BE2C (cell line): ENCODE data around the gene GRIK1.

Experiments
- DNase-seq: peaks from one replicate; pipeline ENCODE4 v3.0.0-alpha.2; 2020
- H3K27me3 ChIP-seq: fragments of 250-450 bp; sonication (Bioruptor Pico); 2 replicates; pipeline ENCODE4 v1.5.1; 2020; ENCODE audit warnings: mild to moderate bottlenecking
- H3K36me3 ChIP-seq: fragments of 250-450 bp; sonication (Bioruptor Pico); 2 replicates; pipeline ENCODE4 v1.5.1; 2020; ENCODE audit warnings: mild to moderate bottlenecking
- H3K4me1 ChIP-seq: fragments of 250-450 bp; sonication (Bioruptor Pico); 2 replicates; pipeline ENCODE4 v1.5.1; 2020
- H3K4me3 ChIP-seq: 2 replicates; pipeline ENCODE4 v1.5.1; 2011; ENCODE audit warnings: low read depth, low read length
- H3K9me3 ChIP-seq: fragments of 250-450 bp; sonication (Bioruptor Pico); 2 replicates; pipeline ENCODE4 v1.5.1; 2020
- TF ChIP-seq, protein P1 (sequence below): IDR thresholded peaks from 2 replicates; pipeline ENCODE4 v1.5.1; 2012; ENCODE audit warnings: mild to moderate bottlenecking, low read depth, low read length

The GRIK1 gene

DNA sequence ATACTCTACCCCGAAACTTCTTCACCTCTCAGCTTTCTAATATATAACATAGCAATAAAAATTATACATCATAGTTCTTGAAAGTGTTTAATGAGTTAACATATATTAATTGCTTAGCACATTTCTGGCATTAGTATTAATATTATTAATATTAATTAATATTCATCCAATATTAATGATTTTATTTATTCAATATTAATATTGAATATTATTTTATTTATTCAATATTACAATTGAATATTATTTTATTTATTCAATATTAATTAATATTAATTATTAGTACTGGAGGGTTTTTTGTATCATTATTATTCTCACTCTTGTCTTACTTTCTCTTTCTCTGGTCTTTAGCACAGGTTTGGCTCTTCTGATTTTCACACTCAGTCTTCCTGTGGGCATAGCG lies 105.2 kb downstream of the GRIK1 start:
- Histone ChIP-seq H3K27me3 (no peaks in the 10 kb centered on the region), H3K9me3 (no peaks in the 10 kb centered on the region), H3K36me3 (no peaks in the 10 kb centered on the region), H3K4me1 (no peaks in the 10 kb centered on the region), H3K4me3 (no peak overlapping the region)
- no peak for DNase-seq
- TF ChIP-seq, protein P1, sequence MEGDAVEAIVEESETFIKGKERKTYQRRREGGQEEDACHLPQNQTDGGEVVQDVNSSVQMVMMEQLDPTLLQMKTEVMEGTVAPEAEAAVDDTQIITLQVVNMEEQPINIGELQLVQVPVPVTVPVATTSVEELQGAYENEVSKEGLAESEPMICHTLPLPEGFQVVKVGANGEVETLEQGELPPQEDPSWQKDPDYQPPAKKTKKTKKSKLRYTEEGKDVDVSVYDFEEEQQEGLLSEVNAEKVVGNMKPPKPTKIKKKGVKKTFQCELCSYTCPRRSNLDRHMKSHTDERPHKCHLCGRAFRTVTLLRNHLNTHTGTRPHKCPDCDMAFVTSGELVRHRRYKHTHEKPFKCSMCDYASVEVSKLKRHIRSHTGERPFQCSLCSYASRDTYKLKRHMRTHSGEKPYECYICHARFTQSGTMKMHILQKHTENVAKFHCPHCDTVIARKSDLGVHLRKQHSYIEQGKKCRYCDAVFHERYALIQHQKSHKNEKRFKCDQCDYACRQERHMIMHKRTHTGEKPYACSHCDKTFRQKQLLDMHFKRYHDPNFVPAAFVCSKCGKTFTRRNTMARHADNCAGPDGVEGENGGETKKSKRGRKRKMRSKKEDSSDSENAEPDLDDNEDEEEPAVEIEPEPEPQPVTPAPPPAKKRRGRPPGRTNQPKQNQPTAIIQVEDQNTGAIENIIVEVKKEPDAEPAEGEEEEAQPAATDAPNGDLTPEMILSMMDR = no peak

DNA sequence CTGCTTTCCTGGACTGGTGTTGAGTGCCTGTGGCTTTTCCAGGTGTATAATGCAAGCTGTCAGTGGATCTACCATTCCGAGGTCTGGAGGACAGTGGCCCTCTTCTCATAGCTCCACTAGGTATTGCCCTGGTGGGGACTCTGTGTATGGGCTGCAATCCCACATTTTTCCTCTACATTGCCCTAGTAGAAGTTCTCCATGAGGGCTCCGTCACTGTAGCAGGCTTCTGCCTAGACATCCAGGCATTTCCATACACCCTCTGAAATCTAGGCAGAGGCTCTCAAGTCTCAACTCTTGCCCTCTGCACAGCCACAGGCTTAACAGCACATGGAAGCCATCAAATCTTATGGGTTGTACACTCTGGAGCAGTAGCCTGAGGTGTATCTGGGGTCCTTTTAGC lies 107.6 kb downstream of the GRIK1 start:
- DNase-seq = no peak
- H3K4me1 ChIP-seq = no peaks in the 10 kb centered on the region
- H3K36me3 ChIP-seq = no peaks in the 10 kb centered on the region
- H3K27me3 ChIP-seq = no peaks in the 10 kb centered on the region
- H3K4me3 ChIP-seq = no peak overlapping the region
- no peaks in the 10 kb centered on the region for H3K9me3 ChIP-seq
- TF ChIP-seq, protein P1 = no peak

DNA sequence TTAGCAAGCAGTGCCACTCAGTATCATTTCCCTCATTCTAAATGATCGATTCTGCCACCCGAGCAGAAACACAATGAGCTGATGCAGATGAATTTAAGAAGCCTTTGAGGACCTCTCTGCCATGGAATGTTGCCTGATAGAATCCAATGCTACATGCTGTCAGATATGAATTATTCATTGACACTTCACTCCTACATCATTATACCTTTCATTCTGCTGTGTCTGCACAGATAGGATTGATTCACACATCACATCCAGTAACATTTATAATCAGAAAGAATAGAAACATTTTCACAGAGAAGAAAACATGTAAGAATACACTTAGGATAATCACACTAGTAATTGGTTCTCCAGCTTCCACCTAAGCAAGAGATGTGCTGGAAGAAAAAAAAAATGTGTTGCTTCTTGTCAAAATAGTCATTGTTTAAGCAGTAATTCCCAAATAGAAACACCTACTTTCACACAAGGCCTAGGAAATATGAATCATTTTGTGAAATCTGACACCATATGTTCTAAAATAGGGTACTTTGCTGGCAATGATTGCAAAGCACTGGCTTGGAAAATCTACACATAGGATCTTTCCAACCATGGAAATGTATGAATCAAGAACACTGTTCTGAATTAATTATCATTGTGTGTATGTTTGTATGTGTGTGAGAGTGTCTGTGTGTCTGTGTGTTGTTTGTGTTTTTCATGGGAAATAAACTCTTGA lies 110.1 kb downstream of the GRIK1 start:
- DNase-seq = no peak
- no peaks in the 10 kb centered on the region for H3K9me3 ChIP-seq
- H3K4me3 ChIP-seq = no peak overlapping the region
- H3K27me3 ChIP-seq = no peaks in the 10 kb centered on the region
- H3K4me1 ChIP-seq = no peaks in the 10 kb centered on the region
- no peaks in the 10 kb centered on the region for H3K36me3 ChIP-seq
- TF ChIP-seq, protein P1 = no peak

DNA sequence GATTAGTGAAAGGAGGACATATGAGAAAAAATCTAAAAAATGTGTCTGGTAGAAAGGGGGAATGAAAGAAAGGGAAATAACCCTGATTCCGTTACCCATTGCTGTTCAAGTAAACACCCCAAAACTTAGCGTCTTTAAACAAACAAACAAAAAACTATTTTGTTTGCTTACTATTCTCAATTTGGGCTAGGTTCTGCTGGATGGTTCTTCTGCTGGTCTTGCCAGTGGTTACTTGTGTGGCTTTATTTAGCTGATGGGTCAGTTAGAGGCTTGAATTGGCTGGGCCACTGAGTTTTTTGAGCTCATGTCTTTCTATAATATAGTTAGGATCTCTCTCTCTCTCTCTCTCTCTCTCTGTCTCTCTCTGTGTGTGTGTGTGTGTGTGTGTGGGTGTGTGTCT lies 112.1 kb downstream of the GRIK1 start:
- H3K4me1 ChIP-seq = no peaks in the 10 kb centered on the region

DNA sequence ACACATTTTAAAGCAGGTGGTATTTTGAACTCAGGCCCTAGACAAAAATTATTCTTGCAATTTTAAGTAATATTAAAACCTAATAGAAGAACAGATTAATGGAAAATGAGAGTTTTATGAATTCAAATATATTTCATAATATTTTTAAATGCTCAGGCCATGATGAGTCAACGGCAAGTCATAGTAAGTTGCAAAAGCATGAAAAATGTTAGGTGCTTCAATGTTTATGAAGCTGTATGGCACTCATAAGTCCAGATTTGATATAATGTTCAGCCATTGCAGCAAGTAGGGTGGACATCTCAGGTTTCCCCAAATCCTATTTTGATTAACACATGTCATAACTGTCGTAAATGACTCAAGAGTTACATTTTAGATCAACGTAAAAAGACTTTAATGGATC lies 112.6 kb downstream of the GRIK1 start:
- Histone ChIP-seq H3K4me3 (no peak overlapping the region), H3K27me3 (no peaks in the 10 kb centered on the region), H3K36me3 (no peaks in the 10 kb centered on the region), H3K4me1 (no peaks in the 10 kb centered on the region), H3K9me3 (no peaks in the 10 kb centered on the region)
- no peak for DNase-seq
- TF ChIP-seq, protein P1 = no peak

More for the DNA sequence above, 112.1 kb downstream of the GRIK1 start:
- Histone ChIP-seq H3K27me3 (no peaks in the 10 kb centered on the region), H3K4me3 (no peak overlapping the region), H3K9me3 (no peaks in the 10 kb centered on the region), H3K36me3 (no peaks in the 10 kb centered on the region)
- DNase-seq = no peak
- TF ChIP-seq, protein P1 = no peak

DNA sequence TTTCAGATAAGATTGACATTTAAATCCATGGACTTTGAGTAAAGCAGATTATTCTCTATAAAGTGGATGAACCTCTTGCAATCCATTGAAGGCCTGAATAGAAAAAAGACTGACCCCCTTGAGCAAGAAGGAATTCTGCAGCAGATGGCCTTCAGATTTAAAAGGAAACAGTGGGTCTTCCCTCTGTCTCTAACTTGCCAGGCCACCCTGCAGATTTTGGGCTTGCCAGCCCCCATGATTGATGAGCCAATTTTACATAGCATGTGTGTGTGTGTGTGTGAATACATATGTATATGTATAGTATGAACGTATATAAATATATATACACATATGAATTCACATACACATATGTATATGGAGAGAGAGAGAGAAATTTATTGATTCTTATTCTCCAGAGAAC lies 113.4 kb downstream of the GRIK1 start:
- DNase-seq = no peak
- Histone ChIP-seq H3K4me1 (no peaks in the 10 kb centered on the region), H3K9me3 (no peaks in the 10 kb centered on the region), H3K27me3 (no peaks in the 10 kb centered on the region), H3K4me3 (no peak overlapping the region), H3K36me3 (no peaks in the 10 kb centered on the region)
- TF ChIP-seq, protein P1 = no peak
